GM19324 (cell line): ENCODE measurements around the gene RAD23A.
"Not testable (repeated sequence)": the region's sequence is repeated elsewhere in the genome, so short reads cannot be mapped to it uniquely, and the experiment has no call there.

Experiments
- ATAC-seq: cut with Tn5 transposase; IDR thresholded peaks from one replicate; pipeline ENCODE4 v1.9.1; 2021; ENCODE audit warnings: mild to moderate bottlenecking, moderate library complexity; ENCODE audit not compliant: unreplicated experiment, low FRiP score

RAD23A gene

DNA sequence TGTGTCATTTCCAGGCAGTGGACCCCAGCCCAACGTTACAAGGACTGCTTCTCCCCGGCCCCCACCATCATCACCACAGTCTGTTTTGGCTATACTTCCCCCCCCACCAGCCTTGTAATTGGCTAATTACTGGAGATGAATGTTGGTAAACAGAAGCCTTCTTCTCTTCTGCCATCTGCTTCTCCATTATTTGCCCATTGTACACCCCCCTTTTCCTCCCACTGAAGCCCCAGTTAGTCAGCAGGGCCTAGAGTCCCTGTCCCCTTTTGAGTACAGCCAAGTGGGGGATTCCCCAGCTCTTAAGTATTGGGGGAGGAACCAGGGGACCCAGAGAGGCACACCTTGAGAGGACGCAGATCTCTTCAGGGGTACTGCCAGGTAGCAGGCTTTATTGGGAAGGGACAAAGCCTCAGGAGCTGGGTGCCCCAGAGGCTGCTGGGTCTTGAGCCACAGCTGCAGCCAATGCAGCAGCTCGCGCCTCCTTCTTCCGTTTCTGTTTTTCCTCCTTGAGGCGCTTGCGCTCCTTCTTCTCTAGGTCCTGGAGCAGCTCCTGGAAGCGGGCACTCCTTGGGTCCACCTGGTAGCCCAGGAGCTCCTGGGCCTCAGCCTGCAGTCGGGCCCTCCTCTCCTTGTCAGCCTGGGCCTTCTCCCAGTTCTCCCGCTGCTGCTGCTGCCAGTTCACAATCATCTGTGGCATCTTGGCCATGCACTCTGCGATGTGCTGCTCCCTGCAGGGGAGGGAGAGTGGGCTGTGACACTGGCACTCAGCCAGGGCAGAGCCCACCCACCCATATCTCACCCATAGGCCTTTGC, 8.3 kb downstream of the RAD23A start:
- ATAC-seq = no peak

DNA sequence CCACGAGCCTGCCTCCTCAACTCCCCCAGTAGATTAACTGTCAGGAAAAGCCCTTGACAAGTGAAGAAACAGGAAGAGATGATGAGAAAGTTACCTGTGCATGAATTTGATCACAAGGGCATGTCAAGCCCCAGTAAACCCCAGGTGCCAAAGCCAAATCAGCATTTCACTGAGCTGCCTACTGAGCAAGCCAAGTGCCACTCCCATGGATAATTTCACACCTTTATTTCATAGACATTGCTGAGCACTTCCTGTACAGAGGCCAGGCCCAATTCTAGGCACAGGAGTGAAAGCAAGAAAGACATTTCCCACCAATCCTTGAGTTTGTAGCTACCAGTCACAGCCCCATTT, 8.9 kb downstream of the RAD23A start:
- ATAC-seq = no peak

DNA sequence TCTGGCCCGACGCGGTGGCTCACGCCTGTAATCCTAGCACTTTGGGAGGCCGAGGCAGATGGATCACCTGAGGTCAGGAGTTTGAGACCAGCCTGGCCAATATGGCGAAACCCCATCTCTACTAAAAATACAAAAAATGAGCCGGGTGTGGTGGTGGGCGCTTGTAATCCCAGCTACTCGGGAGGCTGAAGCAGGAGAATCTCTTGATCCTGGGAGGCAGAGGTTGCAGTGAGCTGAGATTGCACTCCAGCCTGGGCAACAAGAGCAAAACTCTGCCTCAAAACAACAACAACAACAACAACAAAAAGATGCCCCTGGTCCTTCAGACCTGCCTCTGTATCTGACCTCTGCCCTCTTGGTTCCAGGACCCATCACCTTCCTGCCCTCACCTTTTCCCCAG, 9.9 kb downstream of the RAD23A start:
- not testable (repeated sequence) for ATAC-seq

DNA sequence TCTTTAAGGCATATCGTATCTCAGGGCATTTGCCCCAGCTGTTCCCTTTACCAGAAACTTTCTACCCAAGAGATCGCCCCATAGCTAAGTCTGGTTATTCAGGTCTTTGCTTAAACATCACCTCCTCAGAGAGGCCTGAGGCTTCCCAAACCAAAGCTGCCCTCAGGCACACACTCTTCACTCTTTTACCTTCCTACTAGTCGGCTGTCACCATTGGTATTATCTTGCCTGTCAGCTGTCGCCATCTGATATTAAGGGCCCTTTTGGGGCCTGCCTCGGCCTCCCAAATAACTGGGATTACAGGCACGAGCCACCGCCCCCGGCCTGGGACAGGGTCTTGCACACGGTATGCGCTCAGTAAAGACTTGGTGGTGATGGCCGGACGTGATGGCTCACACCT, 10.3 kb downstream of the RAD23A start:
- ATAC-seq = no peak

DNA sequence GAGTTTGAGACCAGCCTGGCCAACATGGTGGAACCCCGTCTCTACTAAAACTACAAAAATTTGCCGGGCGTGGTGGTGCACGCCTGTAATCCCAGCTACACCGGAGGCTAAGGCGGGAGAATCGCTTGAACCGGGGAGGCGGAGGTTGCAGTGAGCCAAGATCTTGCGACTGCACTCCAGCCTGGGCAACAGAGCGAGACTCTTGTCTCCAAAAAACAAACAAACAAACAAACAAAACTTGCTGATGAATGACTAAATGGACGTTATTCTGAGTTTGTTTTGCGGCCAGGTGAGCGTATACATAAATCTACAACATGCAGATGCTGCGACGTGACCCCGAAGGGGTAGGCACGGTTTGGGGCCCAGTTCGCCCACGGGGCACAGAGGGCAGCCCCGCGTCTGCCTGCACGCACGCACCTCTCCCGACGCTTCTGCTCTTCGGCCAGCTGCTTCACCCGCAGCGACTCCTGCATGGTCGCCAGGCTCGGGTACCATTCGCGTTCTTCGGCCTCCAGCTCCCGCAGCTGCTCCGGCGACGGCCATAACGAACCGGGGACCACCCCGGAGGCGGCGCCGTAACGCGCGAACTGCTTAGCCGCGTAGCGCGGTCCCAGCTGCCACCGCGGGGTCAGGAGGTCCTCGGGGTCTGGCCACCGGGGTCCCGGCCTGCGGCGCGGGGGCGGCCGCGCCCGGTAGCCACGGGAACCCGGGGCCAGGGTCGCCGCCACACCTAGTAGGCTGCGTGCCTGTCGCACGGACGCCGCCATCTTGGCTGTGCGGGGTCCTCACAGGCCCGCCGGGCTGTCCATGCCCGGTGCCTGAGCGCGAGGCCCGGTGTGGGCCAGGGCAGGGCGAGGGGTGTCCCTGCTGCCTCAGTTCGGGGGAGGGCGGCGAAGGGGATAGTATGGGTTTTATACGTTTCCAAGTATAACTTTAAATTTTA, 11.1 kb downstream of the RAD23A start, which contains the start of gene GADD45GIP1:
Gene GADD45GIP1 (minus strand): TSS at position 778 of the 943 bp plus-strand sequence. CDS start 11 bp downstream, at position 767.
- peak; percentile 81 for ATAC-seq

DNA sequence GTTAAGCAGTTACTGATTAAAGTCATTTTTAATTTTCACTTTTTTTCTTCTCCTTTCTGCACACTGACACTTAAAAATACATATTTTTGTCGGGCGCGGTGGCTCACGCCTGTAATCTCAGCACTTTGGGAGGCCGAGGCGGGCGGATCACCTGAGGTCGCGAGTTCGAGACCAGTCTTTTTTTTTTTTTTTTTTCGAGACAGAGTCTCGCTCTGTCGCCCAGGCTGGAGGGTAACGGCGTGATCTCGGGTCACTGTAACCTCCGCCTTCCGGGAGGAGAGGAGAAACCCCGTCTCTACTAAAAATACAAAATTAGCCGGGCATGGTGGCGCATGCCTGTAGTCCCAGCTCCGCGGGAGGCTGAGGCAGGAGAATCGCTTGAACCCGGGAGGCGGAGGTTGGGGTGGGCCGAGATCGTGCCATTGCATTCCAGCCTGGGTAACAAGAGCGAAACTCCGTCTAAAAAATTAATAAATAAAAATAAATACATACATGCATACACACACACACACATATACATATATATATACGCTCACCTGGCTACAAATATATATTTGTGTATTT, 11.8 kb downstream of the RAD23A start:
- not testable (repeated sequence) for ATAC-seq

DNA sequence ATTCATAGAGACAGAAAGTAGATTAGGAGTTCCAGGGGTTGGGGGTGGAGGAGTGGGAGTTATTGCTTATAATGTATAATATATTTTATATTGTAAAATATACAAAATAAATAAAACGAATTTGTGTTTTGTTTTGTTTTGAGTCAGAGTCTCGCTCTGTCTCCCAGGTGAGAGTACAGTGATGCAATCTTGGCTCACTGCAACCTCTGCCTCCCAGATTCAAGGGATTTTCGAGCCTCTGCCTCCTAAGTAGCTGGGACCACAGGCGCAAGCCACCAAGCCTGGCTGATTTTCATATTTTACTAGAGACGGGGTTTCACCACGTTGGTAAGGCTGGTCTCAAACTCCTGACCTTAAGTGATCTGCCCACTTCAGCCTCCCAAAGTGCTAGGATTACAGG, 13.8 kb downstream of the RAD23A start:
- no peak for ATAC-seq

DNA sequence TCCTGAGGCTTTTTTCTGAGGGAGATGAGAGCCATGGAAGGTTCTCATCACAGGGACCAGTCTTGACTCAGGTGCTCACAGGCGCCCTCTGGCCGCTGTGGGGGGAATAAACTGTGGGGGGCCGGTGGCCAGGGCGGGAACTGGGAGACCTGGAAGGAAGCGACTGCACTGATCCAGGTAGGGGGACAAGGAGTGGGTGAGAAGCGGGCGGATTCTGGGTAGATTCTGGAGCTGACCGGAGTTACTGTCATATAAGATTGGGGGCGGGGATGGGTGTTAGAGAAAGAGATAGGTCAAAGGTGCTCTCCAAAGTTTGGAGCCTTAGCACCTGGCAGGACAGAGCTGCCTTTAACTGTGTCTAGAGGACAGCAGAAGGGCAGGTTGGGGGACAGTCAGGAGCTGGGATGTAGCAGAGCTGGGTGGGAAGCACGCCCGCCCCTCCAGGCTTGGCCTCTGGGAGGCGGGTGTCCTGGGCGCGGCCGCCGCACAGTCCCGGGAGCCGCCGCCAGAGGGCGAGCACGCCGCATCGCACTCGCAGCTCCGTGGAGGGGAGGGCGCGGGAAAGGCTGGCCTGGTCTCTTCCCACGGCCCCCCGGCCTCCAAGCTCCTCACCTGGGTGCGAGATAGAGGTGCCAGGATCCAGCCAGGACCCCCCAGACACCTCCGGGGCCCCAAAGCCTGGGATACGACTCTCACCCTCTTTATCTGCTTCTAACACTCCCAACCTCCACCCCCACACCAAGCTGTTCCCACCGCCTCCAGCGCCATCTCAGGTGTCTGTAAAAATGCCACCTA, 19.6 kb downstream of the RAD23A start:
- peak; percentile 68 for ATAC-seq

DNA sequence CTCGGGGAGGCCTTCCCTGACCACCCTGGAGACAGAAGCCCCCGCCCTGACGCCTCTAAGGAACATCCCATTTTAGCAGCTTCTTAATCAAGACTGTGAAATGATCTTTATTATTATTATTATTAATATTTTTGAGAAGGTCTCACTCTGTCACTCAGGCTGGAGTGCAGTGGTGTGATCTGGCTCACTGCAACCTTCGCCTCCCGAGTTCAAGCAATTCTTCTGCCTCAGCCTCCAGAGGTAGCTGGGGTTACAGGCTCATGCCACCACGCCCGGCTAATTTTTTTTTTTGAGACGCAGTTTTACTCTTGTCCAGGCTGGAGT, 20.1 kb downstream of the RAD23A start:
- no peak for ATAC-seq

DNA sequence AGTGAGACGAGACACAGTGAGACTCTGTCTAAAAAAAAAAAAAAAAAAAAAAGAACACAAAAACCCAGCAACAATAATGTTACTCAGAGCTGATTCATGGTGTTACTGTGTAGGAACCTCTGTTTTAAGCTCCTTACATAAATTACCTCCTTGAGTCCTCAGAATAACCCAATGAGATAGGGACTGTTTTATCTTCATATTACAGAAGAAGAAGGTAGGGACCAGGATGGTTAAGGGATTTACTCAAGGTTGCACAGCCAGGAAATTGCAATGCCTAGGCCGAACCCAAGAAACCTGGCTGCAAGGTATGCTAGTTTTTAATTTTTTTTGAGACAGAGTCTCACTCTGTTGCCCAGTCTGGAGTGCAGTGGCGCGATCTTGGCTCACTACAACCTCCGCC, 22.2 kb downstream of the RAD23A start:
- no peak for ATAC-seq

DNA sequence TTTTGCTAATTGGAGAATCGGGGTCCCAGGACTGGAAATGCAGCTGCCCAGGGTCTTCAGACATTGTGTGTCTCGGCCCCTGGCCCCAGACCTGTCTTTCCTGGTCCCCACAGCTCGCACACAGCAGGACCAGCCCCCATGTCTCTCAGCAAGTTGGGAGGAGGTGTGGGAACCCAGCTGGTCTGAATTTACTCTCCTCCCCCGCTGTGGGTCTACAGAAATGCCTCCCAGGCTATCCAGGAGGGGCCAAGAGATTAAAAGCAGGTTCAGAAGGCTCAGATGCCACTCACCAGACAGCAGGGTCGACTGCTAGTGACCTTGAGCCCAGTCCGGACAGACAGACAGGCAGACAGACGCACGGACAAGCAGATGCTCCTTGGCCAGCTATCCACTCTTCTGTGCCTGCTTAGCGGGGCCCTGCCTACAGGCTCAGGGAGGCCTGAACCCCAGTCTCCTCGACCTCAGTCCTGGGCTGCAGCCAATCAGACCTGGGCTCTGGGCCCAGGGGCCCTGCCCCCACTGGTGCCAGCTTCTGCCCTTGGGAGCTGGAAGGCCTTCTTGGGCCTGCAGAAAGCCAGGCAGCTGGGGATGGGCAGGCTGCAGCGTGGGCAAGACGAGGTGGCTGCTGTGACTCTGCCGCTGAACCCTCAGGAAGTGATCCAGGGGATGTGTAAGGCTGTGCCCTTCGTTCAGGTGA, 23.8 kb downstream of the RAD23A start, which contains the start of gene DAND5:
Gene DAND5 (plus strand): TSS at position 285 of the 697 bp plus-strand sequence. CDS start 85 bp downstream, at position 370.
- ATAC-seq = no peak

DNA sequence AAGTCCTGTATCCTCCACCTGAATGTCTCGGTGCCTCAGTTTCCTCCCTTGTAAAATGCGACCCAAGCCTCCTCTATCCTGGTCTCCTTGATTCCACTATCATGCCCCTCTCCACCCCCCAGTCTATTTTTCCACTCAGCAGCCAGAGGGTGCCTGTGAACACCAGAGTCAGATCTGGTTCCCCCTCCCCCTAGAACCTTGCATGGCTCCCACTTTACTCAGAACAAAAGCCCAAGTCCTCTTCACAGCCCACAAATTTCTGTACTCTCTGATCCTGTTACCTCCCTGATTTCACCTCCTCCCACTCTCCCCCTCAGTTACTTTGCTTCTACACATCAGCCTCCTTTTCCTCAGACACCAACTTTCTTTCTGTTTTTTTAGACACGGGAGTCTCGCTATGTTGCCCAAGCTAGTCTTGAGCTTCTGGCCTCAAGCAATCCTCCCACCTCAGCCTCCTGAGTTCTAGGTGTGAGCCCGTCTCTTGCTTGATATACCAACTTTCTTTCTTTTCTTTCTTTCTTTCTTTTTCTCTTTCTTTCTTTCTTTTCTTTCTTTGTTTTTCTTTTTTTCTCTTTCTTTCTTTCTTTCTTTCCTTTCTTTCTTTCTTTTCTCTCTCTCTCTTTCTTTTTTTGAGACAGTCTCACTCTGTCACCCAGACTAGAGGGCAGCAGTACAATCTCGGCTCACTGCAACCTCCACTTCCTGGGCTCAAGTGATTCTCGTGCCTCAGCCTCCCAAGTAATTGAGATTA, 24.6 kb downstream of the RAD23A start:
- no peak for ATAC-seq

DNA sequence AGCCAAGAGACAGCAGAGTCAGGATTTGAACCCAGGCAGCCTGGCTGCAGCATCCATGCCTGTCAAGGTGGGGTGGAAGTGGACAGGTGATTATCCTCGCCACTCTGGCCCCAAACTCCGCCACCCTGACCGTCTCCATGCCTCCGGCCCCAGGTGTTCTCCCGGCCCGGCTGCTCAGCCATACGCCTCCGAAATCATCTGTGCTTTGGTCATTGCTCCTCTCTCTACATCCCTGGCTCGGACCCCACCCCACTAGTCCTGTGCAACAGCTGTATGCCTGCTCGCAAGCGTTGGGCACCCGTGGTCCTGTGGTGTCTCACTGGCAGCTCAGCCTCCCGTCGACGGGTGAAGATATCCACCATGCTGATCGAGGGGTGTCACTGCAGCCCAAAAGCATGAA, 27.6 kb downstream of the RAD23A start:
- ATAC-seq = no peak

DNA sequence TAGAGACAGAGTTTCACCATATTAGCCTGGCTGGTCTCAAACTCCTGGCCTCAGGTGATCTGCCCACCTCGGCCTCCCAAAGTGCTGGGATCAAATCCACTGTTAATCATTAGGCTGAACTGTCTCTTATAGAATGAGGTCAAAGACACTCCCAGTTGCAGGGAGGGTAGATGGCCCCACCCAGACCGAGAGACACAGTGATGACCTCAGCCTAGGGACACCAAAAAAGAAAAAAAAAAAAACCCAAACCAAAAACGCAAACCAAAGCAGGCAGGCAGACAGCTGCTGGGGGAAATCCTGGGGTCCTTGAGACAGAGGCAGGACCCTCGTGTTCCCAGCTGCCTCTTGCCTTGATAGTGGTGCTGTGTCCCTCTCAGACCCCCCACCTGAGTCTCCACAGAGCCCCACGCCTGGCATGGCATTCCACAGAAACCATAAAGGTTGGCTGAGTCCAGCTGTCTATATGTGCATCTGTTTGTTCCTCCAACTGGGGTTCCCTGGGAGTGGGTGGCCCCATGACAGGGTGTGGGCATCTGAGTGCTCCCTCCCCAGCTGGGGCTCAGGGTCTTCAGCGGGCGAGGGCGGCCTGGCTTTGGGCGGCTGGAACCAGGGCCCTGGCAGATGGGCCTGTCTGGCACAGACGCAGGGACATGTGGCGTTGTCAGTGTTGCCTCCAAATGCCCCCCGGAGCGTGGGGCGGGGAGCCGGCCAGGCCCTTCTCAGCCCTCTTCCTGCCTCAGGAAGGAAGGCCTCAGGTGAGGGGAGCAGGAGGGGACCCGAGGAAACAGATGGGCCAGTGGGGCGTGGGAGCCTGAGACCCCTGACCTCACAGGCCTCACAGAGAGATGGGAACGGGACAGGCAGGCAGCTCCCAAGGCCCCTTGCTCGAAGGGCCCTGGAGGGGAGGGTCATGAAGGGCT, 28.9 kb downstream of the RAD23A start:
- ATAC-seq = no peak

DNA sequence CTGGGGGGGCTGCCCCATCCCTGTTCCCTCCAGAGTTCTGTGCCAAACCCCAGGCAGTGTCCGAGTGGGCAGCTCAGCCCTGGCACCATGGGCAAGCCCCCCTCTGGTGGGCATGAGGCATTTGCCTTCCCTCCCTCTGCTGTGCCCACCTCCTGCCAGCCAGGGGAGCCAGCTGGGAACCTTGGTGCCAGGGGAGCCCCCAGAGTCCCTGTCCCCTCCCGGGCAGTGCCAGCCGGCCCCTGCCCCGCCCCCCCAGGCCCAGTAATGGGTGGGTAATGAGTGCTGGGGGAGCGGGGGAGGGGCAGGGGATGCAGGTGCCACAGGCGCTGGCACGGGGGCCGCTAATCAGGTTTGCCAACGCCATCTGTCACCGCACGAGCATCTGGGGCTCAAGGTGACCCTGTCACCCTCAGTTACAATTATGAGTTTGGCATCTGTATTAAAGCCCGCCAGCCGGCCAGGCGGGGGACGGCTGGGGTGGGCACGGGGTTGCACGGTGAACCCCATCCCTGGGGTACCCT, 29.6 kb downstream of the RAD23A start:
- ATAC-seq = no peak

DNA sequence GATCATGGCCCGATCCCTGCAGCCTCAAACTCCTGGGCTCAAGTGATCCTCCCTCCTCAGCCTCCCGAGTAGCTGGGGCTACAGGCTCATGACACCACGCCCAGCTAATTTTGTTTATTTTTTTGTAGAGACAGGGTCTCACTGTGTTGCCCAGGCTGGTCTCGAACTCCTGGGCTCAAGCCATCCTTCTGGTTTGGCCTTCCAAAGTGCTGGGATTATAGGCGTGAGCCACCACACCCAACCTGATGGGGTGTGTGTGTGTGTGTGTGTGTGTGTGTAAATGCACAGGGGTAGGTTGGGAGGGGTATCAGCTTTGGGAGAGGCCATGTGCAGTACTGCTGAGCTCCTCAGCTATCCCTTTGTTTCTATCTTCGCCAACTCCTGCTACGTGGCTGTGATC, 30.4 kb downstream of the RAD23A start:
- not testable (repeated sequence) for ATAC-seq

DNA sequence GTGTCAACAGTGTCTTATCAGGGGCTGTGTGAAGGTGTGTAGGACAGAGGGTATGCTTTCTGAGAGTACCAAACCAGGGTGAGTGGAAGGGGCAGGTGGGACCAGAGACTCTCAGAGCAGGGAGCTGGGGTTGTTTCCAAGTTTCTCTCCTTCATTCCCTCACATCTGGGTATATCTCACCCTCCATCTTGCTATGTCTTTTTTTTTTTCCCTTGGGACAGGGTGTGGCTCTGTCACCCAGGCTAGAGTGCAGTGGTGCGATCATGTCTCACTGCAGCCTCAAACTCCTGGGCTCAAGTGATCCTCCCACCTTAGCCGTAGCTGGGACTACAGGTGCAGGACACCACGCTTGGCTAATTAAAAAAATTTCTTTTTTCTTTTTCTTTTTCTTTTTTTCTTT, 34.3 kb downstream of the RAD23A start:
- ATAC-seq = no peak

DNA sequence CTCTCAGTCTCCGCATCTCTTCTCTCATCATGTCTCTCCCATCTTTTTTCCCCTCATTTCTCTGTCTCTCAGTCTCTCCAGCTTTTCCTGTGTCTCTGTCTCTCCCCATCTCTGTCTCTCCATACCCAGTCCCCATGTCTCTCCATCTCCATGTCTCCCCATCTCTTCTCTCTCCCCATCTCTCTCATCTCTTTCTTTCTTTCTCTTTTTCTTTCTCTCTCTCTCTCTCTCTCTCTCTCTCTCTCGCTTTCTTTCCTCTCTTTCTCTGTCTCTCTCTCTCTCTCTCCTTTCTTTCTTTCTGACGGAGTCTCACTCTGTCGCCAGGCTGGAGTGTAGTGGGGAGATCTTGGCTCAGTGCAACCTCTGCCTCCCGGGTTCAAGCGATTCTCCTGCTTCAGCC, 37.0 kb downstream of the RAD23A start:
- ATAC-seq = no peak
